IMR-90 (cell line): Measurements from ENCODE around the gene NUP98. TPM values are rescaled to one million over a fixed set of nuclear protein-coding genes. Genes with fewer than 3 reads are reported as not detected.

Experiments used
- ATAC-seq: fragments of 200-7000 bp; cut with Tn5 transposase; 2 replicates; pipeline ENCODE4 v1.9.1; 2020; ENCODE audit warnings: low read depth, mild to moderate bottlenecking, moderate library complexity
- BruUV-seq: library from RNA; stranded (reverse); fragments of 400-500 nt; replicated peaks from 2 replicates; lab custom pipeline; 2021; lab: Mats Ljungman, UMichigan
- CTCF ChIA-PET: fragments of 300-600 bp; formaldehyde crosslinking; extraction: SDS; loops from one replicate; lab custom pipeline; 2021; ENCODE audit warnings: antibody characterized with exemption; lab: Yijun Ruan, JAX
- POLR2A ChIA-PET: fragments of 300-600 bp; sonication (Branson Sonifier 250); formaldehyde crosslinking; loops from one replicate; lab custom pipeline; 2022; ENCODE audit warnings: antibody characterized with exemption; ENCODE audit not compliant: unreplicated experiment; lab: Charles Lee
- DNase-seq: peaks from one replicate; pipeline ENCODE4 v3.0.0; 2013
- H2AFZ ChIP-seq: replicated peaks from 2 replicates; pipeline ENCODE3; 2013; ENCODE audit warnings: low read length, mild to moderate bottlenecking; ENCODE audit not compliant: poor library complexity
- H2AK5ac ChIP-seq: 2 replicates; pipeline ENCODE4 v1.6.1; 2013; ENCODE audit warnings: low read depth, low read length, inconsistent platforms
- H2AK9ac ChIP-seq: replicated peaks from 2 replicates; pipeline ENCODE3; 2013; ENCODE audit warnings: mild to moderate bottlenecking, low read depth, low read length, moderate library complexity; ENCODE audit not compliant: poor library complexity
- H2BK120ac ChIP-seq: 2 replicates; pipeline ENCODE4 v1.6.1; 2013; ENCODE audit warnings: low read depth, low read length, inconsistent platforms
- H2BK15ac ChIP-seq: 3 replicates; pipeline ENCODE4 v1.6.1; 2013; ENCODE audit warnings: low read depth, low read length, inconsistent platforms
- H2BK20ac ChIP-seq: 2 replicates; pipeline ENCODE4 v1.6.1; 2013; ENCODE audit warnings: low read depth, mild to moderate bottlenecking, inconsistent platforms, low read length, moderate library complexity
- H2BK5ac ChIP-seq: 2 replicates; pipeline ENCODE4 v1.6.1; 2013; ENCODE audit warnings: mild to moderate bottlenecking, low read depth, low read length, inconsistent platforms; ENCODE audit not compliant: poor library complexity, severe bottlenecking
- H3K14ac ChIP-seq: replicated peaks from 2 replicates; pipeline ENCODE4 v1.6.1; 2013; ENCODE audit warnings: low read depth, low read length, inconsistent platforms
- H3K18ac ChIP-seq: 2 replicates; pipeline ENCODE4 v1.6.1; 2013; ENCODE audit warnings: low read depth, low read length, control low read depth
- H3K23ac ChIP-seq: 2 replicates; pipeline ENCODE4 v1.6.1; 2013; ENCODE audit warnings: low read depth, low read length, inconsistent platforms
- H3K27ac ChIP-seq: 2 replicates; pipeline ENCODE4 v1.5.1; 2013; ENCODE audit warnings: mild to moderate bottlenecking, control low read depth, low read length; ENCODE audit not compliant: insufficient read depth
- H3K27me3 ChIP-seq: 2 replicates; pipeline ENCODE4 v1.6.1; 2013; ENCODE audit warnings: low read length; ENCODE audit not compliant: control insufficient read depth, insufficient read depth
- H3K36me3 ChIP-seq: 2 replicates; pipeline ENCODE4 v1.6.1; 2013; ENCODE audit warnings: low read length, mixed read lengths; ENCODE audit not compliant: control insufficient read depth, insufficient read depth
- H3K4ac ChIP-seq: 2 replicates; pipeline ENCODE4 v1.6.1; 2013; ENCODE audit warnings: low read depth, low read length, inconsistent platforms
- H3K4me1 ChIP-seq: 2 replicates; pipeline ENCODE4 v1.6.1; 2013; ENCODE audit warnings: low read length, mixed read lengths; ENCODE audit not compliant: control insufficient read depth, insufficient read depth
- H3K4me2 ChIP-seq: 2 replicates; pipeline ENCODE4 v1.6.1; 2013; ENCODE audit warnings: low read depth, mild to moderate bottlenecking, control low read depth, low read length, moderate library complexity
- H3K4me3 ChIP-seq: 2 replicates; pipeline ENCODE4 v1.5.1; 2013; ENCODE audit warnings: low read depth, mild to moderate bottlenecking, control low read depth, low read length, moderate library complexity; ENCODE audit not compliant: insufficient read depth
- H3K56ac ChIP-seq: 2 replicates; pipeline ENCODE4 v1.6.1; 2013; ENCODE audit warnings: low read length, inconsistent platforms; ENCODE audit not compliant: insufficient read depth; ENCODE audit errors: extremely low read depth
- H3K79me1 ChIP-seq, 2 experiments: 2 replicates each; pipeline ENCODE4 v1.6.1; 2013; ENCODE audit warnings: low read length in 2 of 2, inconsistent platforms in 1 of 2, low read depth in 1 of 2
- H3K9ac ChIP-seq: 2 replicates; pipeline ENCODE4 v1.6.1; 2013; ENCODE audit warnings: low read depth, low read length, control low read depth
- H3K9me1 ChIP-seq: 2 replicates; pipeline ENCODE4 v1.6.1; 2013; ENCODE audit warnings: low read length, inconsistent platforms; ENCODE audit not compliant: insufficient read depth
- H3K9me3 ChIP-seq: 2 replicates; pipeline ENCODE4 v1.6.1; 2013; ENCODE audit warnings: low read length; ENCODE audit not compliant: control insufficient read depth, insufficient read depth
- H4K20me1 ChIP-seq: 2 replicates; pipeline ENCODE4 v1.6.1; 2013; ENCODE audit warnings: low read length, inconsistent platforms; ENCODE audit not compliant: insufficient read depth
- H4K5ac ChIP-seq: 2 replicates; pipeline ENCODE4 v1.6.1; 2013; ENCODE audit warnings: mild to moderate bottlenecking, low read depth, low read length, control low read depth
- H4K8ac ChIP-seq, 2 experiments: 2 replicates each; pipeline ENCODE4 v1.6.1; 2013; ENCODE audit warnings: low read depth in 2 of 2, low read length in 2 of 2, control low read depth in 1 of 2, inconsistent platforms in 1 of 2
- H4K91ac ChIP-seq: 2 replicates; pipeline ENCODE4 v1.6.1; 2013; ENCODE audit warnings: low read depth, low read length, inconsistent platforms; ENCODE audit not compliant: insufficient read depth
- FOS ChIP-seq: fragments of 150-350 bp; IDR thresholded peaks from 2 replicates; pipeline ENCODE4 v1.6.1; 2016; ENCODE audit warnings: low read depth, low read length
- MXI1 ChIP-seq: IDR thresholded peaks from 2 replicates; pipeline ENCODE4 v1.6.1; 2012; ENCODE audit warnings: low read depth, mild to moderate bottlenecking, low read length, moderate library complexity, borderline replicate concordance
- WGBS, 2 experiments: methylation state at CpG; one replicate each; pipeline versions ENCODE4 v1.1.5 to v1.1.7; 2013; ENCODE audit warnings: missing lambda C conversion rate in 2 of 2; ENCODE audit not compliant: insufficient read length in 1 of 2; ENCODE audit errors: extremely low coverage in 2 of 2; 5-methylcytosine and 5-hydroxymethylcytosine counted together
- dilution Hi-C: fragments of 300-500 bp; cut with HindIII; formaldehyde crosslinking; loops from one replicate; pipeline ENCODE4 v1.14.3; 2018; ENCODE audit warnings: low sequenced_read_pairs; ENCODE audit not compliant: unreplicated experiment
- in situ Hi-C: fragments of 300-500 bp; cut with MboI; formaldehyde crosslinking; loops from 3 replicates; pipeline ENCODE4 v1.14.3; 2019; ENCODE audit warnings: low sequenced_read_pairs, inconsistent platforms, mixed read lengths
- intact Hi-C: fragments of 100-400 bp; cut with micrococcal nuclease; formaldehyde crosslinking; loops from 2 replicates; pipeline ENCODE4 v1.10.0; 2022
- polyA plus RNA-seq, 3 experiments: library from polyadenylated mRNA; depleted of rRNA; stranded (reverse); fragments of >200 nt; gene quantifications; 2 replicates each; pipeline ENCODE4 v1.2.3, GENCODE V29; 2012; ENCODE audit warnings: low replicate concordance in 1 of 3
- total RNA-seq: library from RNA; depleted of rRNA; stranded (reverse); fragments of >200 nt; gene quantifications from 2 replicates; pipeline ENCODE4 v1.2.3, GENCODE V29; 2012

The NUP98 gene
- total and polyA plus RNA-seq, 2 of the 4 experiments (the other 2 are of a cell fraction), result 103 to 138 TPM

DNA sequence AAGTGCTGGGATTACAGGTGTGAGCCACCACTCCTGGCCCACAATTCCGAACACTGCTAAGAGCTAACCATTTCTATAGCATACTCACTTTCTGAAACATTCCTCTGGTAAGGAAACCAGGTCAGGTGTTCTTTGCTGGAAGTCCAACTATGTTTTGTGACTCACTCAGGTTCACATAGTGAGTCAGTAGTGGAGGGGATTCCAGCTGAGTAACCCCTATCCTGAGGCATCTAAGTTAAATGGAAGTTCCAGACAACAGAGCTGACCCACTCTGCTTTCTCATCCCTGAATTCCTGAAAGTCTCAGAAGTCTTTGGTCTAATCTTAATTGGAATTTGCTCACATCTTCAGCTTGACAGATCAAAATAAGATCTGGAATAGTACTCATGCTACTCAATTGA, 123.2 kb downstream of the NUP98 start:
- dilution Hi-C loops (no loop called here), intact Hi-C loops (no loop called here), in situ Hi-C loops (no loop called here)
- Histone ChIP-seq H3K18ac (no peak overlapping the region), H2BK15ac (no peak overlapping the region), H2AK9ac (no peak overlapping the region), H2AFZ (no peak overlapping the region), H3K27me3 (no peaks in the 10 kb centered on the region), H4K20me1 (no peaks in the 10 kb centered on the region; the same call in 1 of the 2 replicates), H3K9me1 (peaks cover 10% of the 10 kb centered on the region; the same call in 1 of the 2 replicates), H3K4me3 (no peak overlapping the region), H3K23ac (no peak overlapping the region), H2BK20ac (no peak overlapping the region), H3K4me1 (peaks cover 3% of the 10 kb centered on the region; the same call in 1 of the 2 replicates), H4K8ac (no peak overlapping the region), H3K79me1 (peaks cover 14 to 17% of the 10 kb centered on the region in 2 experiments), H3K9ac (no peak overlapping the region), H3K36me3 (peaks cover 60% of the 10 kb centered on the region), H3K27ac (no peak overlapping the region), H2BK120ac (no peak overlapping the region), H3K4me2 (no peak overlapping the region), H3K14ac (no peak overlapping the region), H3K9me3 (no peaks in the 10 kb centered on the region), H3K56ac (no peak overlapping the region), H3K4ac (no peak overlapping the region), H2BK5ac (no peak overlapping the region), H4K5ac (no peak overlapping the region), H2AK5ac (no peak overlapping the region), H4K91ac (no peak overlapping the region)
- ATAC-seq (peak; percentile 25; the same call in 1 of the 2 replicates), DNase-seq (peak; percentile 88)
- CTCF ChIA-PET, result no interaction called here
- no TSS peak for BruUV-seq
- WGBS, 2 experiments, result no CpG with 5 or more reads among the region's 1 CpG
- no peak for TF ChIP-seq MXI1
- TF ChIP-seq FOS, result peak; percentile 67
- POLR2A ChIA-PET, result no interaction called here
